ENCODE results near the gene PLXNA4.
"Not testable (repeated sequence)": the region's sequence is repeated elsewhere in the genome, so short reads cannot be mapped to it uniquely, and the experiment has no call there.

The PLXNA4 gene

DNA sequence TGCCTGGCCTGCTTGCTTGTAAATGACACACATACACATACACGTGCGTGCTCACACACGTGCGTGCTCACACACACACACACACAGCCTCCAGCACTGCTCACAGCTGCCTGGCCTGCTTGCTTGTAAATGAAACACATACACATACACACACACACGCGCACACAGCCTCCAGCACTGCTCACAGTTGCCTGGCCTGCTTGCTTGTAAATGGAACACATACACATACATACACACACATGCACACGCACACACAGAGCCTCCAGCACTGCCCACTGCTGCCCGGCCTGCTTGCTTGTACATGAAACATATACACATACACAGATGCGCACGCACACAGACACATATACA, 397.2 kb downstream of the PLXNA4 start:
- CTCF ChIA-PET = no interaction called here
- no peak for DNase-seq (ENCODE audit: extremely low spot score)
- TF ChIP-seq, protein P1, sequence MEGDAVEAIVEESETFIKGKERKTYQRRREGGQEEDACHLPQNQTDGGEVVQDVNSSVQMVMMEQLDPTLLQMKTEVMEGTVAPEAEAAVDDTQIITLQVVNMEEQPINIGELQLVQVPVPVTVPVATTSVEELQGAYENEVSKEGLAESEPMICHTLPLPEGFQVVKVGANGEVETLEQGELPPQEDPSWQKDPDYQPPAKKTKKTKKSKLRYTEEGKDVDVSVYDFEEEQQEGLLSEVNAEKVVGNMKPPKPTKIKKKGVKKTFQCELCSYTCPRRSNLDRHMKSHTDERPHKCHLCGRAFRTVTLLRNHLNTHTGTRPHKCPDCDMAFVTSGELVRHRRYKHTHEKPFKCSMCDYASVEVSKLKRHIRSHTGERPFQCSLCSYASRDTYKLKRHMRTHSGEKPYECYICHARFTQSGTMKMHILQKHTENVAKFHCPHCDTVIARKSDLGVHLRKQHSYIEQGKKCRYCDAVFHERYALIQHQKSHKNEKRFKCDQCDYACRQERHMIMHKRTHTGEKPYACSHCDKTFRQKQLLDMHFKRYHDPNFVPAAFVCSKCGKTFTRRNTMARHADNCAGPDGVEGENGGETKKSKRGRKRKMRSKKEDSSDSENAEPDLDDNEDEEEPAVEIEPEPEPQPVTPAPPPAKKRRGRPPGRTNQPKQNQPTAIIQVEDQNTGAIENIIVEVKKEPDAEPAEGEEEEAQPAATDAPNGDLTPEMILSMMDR (IDR thresholded peaks at IDR 0.05; ENCODE audit: control extremely low read depth, extremely low read depth, low read depth, missing control alignments) = no peak
- POLR2A ChIA-PET = no interaction called here

DNA sequence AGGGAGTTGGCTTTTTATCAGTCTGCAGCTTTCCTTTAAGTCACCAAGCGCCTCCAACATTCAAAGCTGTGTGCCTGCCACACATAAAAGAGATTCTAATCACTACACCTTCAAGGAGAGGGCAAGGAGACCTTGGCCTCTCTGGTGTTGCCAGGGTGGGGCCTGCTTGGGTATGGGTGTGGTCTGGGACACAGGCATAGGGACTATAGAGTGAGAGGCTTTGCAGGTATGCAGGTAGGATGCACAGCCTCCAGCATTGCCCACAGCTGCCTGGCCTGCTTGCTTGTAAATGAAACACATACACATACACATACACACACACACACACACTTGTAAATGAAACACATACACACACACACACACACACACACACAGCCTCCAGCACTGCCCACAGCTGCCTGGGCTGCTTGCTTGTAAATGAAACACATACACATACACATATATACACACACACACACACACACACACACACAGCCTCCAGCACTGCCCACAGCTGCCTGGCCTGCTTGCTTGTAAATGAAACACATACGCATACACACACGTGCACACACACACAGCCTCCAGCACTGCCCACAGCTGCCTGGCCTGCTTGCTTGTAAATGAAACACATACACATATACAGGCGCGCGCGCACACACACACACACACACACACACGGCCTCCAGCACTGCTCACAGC, 397.7 kb downstream of the PLXNA4 start:
- DNase-seq (ENCODE audit: extremely low spot score); CTCF ChIA-PET; POLR2A ChIA-PET: not testable (repeated sequence)

DNA sequence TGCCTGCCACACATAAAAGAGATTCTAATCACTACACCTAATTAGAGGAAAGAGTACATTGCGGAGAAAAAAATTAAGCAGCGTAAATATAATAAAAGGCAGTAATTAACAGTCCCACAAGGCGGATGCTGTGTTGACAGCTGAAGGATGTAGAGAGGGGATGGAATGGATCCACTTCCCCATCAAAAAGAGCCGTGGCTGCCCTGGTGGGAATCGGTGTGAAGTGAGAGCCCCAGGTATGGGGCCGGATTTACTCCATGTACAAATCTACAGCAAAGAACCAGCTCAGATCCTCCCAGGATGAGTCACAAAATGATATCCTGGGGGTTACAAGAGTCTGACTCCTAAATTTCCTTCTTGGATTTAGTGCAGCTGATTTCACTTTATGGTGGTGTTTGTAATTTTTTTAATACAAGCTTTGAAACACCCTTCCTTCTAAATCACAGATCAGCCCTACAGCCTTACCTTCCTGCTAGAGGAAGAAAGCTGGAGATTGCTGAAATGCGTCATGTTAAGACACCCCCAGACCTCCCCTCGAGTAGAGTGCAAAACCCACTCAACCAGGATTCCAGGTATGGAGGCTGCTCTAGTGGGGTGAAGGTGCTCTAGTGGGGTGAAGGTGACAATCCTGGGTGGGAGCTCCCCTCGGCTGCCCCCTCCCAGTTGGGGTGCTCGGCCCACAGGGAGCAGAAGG, 398.4 kb downstream of the PLXNA4 start:
- ChIA-PET POLR2A (no interaction called here), CTCF (no interaction called here)
- TF ChIP-seq, protein P1 (IDR thresholded peaks at IDR 0.05; ENCODE audit: control extremely low read depth, extremely low read depth, low read depth, missing control alignments) = no peak
- no peak for DNase-seq (ENCODE audit: extremely low spot score)

DNA sequence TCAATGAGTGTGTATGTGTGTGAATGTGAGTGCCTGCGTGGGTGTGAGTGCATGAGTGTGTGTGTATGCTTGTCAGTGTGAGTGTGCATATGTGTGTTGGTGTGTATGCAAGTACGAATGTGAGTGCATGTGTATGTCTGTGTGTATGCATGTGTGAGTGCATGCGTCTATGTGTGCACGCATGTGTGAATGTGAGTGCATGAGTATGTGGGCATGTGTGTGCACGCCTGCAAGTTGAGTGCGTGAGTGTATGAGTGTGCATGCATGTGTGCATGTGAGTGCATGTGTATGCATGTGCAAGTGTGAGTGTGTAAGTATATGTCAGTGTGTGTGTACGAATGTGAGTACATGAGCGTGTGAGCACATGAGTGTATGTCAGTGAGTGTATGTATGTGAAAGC, 399.6 kb downstream of the PLXNA4 start:
- POLR2A ChIA-PET = no interaction called here
- CTCF ChIA-PET = no interaction called here
- DNase-seq (ENCODE audit: extremely low spot score) = no peak
- TF ChIP-seq, protein P1 (IDR thresholded peaks at IDR 0.05; ENCODE audit: control extremely low read depth, extremely low read depth, low read depth, missing control alignments) = no peak

DNA sequence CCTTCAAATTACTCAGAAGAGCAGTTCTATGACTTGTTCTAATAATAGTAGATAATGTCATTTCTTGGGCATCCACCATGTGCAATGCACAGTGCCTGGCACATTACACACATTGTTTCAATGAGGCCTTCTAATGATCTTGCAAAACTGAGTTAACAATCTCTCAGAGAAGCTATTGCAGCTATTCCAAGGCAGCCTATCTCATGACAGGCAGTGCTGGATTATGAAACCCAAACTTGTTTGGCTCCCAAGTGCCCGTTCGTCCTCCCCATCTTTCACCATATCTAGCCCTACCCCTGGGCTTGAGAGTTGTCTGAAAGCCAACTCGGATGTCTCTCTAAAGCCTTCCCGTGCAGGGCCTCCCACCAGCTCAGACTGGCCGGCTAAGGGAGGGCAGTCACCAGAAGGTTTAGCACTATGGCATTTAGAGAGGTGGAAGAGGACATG, 405.1 kb downstream of the PLXNA4 start:
- ChIA-PET CTCF (no interaction called here), POLR2A (no interaction called here)
- TF ChIP-seq, protein P1 (IDR thresholded peaks at IDR 0.05; ENCODE audit: control extremely low read depth, extremely low read depth, low read depth, missing control alignments) = no peak
- DNase-seq (ENCODE audit: extremely low spot score) = no peak

DNA sequence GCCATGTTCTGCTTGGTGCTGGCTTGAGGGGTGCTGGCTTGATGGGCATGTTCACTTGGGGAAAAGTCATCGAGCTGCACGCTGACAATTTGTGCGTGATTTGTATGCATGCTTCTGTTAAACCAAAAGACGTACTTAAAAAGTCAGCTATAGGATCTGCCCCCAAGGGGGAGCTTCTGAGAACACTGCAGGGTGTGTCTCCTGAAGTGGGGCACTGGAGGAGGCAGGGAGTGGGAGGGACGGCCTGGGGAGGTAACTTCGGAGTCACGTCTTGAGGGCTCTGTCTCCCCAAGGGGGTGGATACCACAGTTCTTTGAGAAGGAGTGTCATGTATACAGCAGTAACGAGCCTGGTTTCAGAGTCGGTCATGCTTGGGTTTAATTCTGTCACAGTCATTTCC, 406.5 kb downstream of the PLXNA4 start:
- DNase-seq (ENCODE audit: extremely low spot score) = no peak
- CTCF ChIA-PET = interaction anchor here (1.6 kb wide), 1 partner anchor 10 kb away, joined by 3 read pairs; no protein-coding TSS in a partner anchor
- TF ChIP-seq, protein P1 (IDR thresholded peaks at IDR 0.05; ENCODE audit: control extremely low read depth, extremely low read depth, low read depth, missing control alignments) = no peak
- POLR2A ChIA-PET = no interaction called here

DNA sequence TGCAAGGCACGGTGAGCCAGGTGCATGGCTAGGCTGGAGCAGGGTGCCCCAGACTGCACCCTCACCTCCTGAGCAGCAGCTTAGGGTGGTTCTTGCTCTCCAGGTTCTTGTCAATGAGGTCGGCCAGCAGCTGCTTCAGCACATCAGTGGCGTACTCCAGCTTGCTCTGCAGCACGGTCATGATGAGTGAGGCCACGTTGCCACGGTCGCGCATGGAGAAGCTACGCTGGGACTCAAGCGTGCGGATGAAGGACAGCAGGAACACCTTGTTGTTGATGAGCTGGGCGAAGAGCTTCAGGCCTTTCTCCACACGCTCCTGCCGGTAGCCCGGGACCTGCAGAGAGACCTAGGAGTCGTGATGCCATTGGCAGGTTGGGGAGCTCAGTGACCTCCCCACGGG, 408.0 kb downstream of the PLXNA4 start:
- ChIA-PET POLR2A (no interaction called here), CTCF (interaction anchor here (1.3 kb wide), 1 partner anchor 13 kb away, joined by 4 read pairs; no protein-coding TSS in a partner anchor)
- TF ChIP-seq, protein P1 (IDR thresholded peaks at IDR 0.05; ENCODE audit: control extremely low read depth, extremely low read depth, low read depth, missing control alignments) = no peak
- DNase-seq (ENCODE audit: extremely low spot score) = no peak

DNA sequence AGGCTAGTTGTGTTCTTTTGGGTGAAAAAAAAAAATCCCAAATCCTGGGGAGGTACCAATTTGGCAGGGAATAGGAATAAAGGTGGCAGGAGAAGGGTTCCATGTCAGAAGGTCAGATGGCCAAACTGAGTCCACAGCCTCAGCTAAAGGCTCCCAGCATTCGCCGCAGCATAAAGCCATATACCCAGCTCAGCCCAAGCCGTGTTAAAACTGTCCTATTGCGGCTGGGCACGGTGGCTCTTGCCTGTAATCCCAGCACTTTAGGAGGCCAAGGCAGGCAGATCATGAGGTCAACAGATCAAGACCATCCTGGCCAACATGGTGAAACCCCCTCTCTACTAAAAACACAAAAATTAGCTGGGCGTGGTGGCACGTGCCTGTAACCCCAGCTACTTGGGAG, 410.6 kb downstream of the PLXNA4 start:
- POLR2A ChIA-PET; DNase-seq (ENCODE audit: extremely low spot score): not testable (repeated sequence)
- CTCF ChIA-PET = interaction anchor here (1.0 kb wide), 1 partner anchor 13 kb away, joined by 3 read pairs; no protein-coding TSS in a partner anchor
